Globus pallidus (tissue), 1 donor: Measurements from ENCODE around the gene RIC8B.
"Not testable (repeated sequence)": the region's sequence is repeated elsewhere in the genome, so short reads cannot be mapped to it uniquely, and the experiment has no call there.

Experiments
- DNase-seq: peaks from one replicate; pipeline ENCODE4 v3.0.0-alpha.2; 2015; ENCODE audit warnings: low spot score

The RIC8B gene, protein sequence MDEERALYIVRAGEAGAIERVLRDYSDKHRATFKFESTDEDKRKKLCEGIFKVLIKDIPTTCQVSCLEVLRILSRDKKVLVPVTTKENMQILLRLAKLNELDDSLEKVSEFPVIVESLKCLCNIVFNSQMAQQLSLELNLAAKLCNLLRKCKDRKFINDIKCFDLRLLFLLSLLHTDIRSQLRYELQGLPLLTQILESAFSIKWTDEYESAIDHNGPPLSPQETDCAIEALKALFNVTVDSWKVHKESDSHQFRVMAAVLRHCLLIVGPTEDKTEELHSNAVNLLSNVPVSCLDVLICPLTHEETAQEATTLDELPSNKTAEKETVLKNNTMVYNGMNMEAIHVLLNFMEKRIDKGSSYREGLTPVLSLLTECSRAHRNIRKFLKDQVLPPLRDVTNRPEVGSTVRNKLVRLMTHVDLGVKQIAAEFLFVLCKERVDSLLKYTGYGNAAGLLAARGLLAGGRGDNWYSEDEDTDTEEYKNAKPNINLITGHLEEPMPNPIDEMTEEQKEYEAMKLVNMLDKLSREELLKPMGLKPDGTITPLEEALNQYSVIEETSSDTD

DNA sequence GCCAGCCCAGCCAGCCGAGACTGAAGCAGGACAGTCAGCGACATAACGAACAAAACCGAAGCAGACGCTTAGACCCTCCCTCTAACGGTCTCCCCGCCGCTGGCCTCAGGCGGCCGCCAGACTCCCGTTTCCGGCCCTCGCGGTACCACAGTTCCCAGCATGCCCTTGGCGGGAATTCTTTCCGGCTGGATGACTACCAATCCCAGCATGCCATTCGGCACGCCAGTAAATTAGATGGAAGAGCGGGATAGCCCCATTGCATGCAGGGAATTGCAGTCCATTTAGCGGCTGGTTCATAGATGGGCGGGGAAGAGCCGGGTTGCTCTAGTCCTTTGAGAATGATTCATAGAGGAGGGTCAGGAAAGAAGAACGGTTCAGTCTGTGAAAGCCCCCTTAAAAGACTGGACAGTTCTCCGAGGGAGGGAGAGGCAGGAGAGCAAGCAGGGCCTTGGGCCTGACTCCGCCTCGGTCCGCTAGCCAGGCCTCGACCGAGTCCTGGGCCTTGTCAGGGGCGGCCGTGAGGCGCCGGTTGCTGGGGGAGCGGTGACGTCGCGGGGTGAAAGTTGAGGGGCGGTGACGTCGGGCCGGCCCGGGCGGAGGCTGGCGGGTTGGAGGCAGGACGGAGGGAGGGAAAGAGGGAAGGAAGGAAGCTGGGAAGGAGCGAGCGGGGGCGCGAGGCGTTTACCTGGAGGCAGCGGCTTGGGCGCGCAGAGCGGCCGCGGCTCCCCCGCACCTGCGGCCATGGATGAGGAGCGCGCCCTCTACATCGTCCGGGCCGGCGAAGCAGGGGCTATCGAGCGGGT lies at the start of gene RIC8B:
Gene RIC8B, plus strand, starts transcription at position 678 of the 803 bp plus-strand sequence. Its CDS starts 64 bp downstream, at position 742.
- DNase-seq, result peak; percentile 99

DNA sequence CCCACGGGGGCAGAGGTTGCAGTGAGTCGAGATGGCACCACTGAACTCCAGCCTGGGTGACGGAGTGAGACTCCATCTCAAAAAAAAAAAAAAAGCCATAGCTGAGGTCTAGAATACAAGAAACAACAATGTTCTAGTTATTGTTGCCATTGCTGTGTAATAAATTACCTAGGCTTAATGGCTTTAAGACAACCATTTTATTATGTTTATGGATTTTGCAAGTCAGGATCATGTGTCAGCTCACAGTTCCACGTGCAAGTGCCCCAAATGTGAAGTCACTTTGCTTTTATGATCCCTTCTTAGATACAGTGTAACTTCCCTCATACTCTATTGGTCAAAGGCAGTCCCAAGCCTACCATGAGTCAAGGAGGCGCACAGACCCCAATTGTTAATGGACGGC lies 49.5 kb upstream of the RIC8B start:
- no peak for DNase-seq

DNA sequence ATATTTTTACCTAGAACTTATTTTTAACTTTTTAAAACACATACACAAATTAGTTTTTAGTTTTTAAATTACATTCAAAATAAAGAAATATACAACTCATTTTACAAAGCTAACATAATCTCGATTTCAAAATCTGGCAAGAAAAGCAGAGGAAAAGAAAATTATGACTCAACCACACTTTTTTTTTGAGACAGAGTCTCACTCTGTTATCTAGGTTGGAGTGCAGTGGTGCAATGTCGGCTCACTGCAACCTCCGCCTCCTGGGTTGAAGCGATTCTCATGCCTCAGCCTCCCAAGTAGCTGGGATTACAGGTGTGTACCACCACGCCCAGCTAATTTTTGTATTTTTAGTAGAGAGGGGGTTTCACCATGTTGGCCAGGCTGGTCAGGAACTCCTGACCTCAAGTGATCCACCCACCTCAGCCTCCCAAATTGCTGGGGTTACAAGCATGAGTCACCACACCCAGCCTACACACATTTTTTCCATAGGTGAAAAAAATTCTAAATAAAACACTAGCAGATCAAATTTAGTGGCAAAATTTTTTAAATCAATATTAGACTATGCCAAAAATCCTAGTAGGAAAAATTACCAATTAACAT lies 47.8 kb upstream of the RIC8B start:
- not testable (repeated sequence) for DNase-seq

DNA sequence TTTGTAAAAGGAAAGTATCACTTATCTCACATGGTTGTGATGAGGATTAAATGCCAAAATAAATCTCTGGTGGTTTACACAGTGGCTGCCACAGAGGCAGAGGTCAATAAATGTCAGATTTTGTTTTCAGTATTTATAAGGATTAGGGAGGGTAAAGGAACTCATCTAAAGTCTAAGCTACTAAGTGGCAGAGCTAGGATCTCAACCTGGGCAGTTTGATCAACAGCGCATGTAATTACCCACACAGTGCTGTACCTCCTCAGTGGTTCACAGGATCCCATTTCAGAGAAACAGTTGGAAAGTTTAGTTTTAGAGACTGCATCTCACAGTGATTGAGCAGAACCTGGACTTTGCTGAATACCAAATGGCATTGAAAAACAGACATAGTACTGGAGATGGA lies 44.9 kb upstream of the RIC8B start:
- no peak for DNase-seq

DNA sequence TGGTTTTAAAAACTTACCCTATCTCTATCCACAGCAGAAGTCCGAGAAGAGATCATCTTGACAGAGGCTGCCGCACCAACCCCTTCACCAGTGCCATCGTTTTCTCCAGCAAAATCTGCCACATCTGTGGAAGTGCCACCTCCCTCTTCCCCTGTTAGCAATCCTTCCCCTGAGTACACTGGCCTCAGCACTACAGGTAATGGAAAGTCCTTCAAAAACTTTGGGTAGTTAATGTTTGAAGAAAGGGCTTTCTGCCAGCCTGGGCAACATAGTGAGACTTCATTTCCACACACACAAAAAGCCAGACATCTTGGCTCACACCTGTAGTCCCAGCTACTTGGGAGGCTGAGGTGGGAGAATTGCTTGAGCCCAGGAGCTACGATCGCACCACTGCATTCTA lies 41.6 kb upstream of the RIC8B start:
- DNase-seq, result no peak

DNA sequence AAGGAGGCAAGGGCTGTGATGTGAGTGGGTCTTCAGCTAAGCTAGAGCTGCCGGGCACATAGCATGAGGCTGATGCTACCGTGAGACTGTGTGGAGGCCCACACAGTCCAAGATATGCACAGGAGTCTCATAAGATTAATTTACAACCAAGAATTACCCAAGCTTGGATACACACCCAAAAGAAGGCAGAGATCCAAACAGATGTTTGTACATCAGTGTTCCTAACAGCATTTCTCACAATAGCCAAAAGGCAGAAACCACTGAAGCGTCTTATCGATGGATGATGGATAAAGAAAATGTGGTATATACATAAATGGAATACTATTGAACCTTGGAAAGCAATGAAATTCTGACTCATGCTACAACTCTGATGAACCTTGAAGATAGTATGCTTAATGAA lies 40.8 kb upstream of the RIC8B start:
- no peak for DNase-seq

DNA sequence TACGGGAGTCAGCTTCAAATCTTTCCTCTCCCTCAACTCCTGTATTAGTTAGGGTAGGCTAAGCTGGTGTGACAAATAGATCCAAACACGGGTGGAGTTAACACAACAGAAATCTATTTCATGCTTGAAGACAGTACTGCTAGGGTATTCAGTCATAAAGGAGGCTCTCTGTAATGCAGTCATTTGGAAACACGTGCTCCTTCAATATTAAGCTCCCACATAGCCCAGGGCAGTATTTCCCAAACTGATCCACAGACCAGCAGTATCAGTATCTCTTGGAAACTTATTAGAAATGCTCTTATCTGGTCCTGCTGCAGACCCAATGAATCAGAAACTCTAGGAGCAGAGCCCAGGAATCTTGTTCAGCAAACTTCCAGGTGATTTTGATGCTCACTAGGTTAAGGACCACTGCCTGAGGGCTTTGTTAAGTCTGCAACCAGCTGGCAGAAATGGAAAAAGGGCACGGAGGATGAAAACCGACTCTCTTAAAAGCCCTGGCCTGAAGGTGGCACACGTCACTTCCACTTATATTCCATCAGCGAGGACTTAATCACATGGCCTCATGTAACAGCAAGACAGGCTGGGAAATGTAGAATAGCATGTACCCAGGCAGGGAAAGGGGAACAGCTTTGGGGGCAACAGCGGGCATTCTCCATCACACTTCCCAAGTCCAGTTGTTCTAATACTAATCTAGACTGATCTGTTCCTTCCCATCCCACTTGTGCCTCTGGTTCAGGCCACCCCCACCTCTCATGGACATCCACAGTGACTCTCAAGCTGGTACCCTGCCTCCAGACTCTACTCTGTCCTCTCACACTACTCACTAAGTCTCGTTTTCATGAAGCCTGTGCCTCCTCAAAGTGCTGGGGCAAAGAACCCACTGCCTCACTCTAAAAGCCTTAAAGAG lies 38.2 kb upstream of the RIC8B start:
- DNase-seq, result no peak

DNA sequence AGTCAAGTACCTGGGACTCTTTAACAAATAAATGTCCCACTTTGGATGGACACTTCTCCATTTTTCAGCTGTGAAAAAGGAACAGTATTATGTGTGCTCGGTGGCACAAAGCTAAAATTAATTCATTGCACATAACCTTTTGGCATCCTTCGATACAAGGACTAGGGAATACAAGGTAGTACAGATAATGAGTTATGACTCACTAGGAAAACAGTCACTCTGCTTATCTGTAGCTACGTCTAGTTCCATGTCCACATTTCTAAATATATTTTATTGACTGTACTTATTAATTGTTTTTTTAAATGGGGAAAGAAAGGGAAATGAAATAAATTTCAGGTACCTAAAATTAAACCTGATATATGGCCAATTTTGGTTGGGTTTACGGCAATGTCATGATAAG lies 35.2 kb upstream of the RIC8B start:
- no peak for DNase-seq

DNA sequence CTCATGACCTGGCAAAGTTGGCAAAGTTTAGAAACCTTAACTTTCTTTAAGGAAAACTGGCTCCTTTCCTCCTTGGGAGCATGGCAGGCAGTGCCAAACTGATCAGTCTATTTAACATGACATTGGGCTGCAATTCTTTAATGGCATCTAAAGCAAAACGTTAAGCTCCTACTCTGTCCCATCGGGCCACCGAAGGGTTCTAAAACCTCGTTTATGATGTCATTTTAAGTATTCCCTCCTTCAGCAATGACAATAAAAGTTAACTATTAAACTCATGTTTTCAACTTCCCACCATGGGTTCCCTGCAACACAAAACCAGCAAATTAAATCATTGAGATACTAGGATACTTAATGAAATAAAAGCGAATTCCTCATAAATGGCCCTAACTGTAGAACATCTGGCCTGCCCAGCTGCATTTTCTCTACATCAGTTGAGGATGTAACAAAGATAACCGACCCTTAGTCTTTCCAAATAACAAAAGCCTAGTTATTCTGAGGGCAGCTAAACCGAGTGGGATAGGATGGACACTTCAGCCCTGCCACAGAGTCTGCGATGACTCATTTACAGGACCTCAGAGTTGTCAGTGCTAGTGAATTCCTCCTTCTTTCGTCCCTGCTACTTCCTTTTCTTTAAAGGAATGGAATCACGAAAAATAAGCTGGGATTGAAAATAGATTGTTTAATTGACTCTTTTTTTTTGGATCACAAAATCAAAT lies 34.5 kb upstream of the RIC8B start:
- no peak for DNase-seq

DNA sequence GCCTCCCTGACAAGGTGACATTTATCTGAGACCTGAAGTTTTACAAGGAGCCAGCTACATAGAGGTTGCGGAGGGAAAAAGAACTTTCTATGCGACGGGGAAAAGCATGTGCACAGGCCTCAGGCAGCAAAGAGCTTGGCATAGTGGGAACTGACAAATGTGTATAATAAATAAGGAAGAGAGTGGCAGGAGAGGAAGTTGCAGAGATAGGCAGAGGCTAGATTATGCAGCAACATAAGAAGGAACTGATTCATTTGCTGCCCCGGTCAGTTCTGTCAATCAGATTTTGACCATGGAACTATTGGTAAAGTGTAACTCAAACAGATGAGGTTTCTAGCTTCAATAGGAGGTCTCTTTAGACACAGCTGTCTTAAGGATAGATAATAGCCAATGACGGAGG lies 33.7 kb upstream of the RIC8B start:
- no peak for DNase-seq

DNA sequence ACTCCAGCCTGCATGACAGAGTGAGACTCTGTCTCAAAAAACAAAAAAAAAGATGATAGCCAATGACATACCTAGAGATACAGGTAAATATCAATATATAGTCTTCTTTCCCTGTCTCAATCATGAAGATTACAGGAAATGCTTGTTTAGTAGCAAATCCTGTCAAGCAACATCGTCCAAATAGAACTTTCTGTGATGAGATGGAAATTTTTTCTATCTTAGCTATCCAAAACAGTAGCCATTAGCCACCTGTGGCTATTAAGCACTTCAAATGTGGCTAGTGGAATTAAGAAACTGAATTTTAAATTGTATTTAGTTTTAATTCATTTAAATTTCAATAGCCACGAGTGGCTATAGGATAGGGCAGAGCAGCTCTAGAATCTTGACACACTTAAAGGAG lies 33.2 kb upstream of the RIC8B start:
- DNase-seq, result no peak

DNA sequence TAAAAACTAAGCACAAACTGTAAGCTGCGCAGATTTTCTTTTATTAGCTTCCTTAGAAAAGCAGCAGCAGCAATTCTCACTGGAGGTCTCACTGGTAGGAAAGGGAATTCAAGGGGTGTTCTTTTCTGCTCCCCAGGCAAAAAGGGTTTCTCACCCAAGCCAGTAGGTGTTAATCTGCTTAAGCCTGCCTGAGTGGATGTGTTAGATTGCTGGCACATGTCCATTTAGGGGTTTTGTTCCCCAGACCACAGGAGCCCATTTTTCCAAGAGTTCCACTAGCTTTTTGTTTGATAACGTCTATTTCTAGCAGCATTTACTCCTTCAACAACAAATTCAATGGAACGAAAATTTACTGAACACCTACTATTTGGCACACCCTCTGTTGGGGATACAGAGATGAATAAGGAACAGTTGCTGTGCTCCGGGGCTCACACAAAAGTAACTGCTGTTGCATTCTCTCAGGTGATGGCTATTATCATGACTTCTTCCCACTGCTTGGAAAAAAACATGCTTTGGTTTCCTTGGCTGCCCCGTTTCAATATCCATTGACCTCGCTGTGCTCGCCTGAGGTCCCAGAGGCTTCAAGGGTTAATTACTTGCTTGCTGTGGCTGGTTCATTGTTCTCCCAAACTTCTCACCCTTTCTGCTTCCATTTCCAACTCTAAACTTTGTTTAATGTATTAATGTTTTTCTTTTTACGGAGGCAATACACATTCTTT lies 31.1 kb upstream of the RIC8B start:
- DNase-seq, result no peak

DNA sequence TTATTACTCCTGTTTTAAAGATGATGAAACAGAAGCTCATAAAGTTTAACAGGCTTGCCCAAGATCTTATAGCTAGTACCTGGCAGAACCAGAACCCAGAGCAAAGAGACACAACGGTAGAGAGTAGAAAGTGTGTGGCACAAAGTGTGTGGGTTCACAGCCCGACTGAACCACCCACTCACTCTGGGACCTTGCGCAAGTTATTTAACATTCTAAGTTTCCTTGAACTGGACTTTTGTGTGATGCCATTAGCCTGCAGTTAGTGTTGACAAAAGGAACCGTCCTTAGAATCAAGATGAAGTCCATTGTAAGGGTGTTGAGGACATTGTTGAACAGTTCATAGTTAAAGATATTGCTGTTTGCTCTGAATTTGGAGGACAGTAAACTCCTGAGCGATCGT lies 29.9 kb upstream of the RIC8B start:
- no peak for DNase-seq

DNA sequence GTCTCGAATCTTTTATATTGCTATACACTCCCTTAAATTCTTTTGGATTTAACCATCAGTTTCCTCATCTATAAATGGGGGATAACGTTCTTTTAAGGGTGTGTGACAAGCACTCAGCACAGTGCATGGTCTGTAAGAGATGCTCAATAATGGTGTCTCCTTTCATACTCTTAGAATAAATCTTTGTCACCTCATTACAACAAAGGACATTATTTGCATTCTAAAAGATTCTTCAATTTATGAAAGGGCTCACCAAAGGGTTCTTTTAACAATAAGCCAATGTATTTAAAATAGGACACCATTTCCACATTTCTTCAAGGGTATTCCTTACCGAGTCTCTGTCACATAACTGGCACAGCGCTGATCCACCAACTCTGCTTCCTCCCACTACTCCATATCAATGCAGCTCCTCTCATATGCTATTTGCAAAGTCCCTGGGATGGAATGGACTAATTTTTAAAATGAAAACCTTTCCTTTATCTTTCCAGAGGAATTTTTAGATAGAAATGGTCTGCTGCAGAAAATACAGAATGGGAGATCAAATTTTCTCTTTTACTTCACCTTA lies 29.2 kb upstream of the RIC8B start:
- DNase-seq, result no peak

DNA sequence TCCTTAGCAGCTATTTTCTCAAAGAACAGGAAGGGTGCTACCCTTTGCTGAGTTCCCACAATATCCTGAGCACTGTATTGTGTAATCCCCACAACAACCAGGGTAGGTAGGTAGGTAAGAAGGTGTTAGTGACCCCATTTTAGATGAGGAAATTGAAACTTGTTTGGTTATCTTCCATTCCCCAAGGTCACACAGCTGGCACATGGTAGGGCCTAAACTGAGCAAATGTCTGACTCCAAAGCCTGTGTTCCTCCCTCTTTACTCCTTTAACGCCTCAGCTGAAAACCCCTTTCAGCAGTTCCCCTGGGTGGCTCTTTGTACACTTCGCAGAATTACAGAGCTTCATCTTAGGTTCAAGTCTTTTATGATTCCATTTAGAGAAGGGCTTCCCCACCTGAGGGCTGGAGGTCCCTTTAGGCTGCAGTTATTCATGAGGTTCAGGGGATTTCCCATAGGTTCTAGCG lies 26.5 kb upstream of the RIC8B start:
- no peak for DNase-seq

DNA sequence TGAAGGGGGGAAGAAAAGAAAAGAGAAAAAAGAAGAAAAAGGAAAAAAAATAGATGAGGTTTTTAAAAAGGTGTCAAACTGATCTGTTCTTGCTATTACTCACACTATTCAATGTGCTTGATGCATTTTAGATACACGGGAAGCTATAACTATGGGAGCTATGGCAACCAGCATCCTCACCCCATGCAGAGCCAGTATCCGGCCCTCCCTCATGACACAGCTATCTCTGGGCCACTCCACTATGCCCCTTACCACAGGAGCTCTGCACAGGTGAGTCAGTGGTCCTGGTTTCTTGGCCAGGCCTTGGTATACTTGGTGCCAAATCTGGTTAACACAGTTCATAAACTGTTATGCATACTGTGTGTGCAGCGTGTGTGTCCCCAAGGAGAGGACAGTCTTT lies 24.0 kb upstream of the RIC8B start:
- no peak for DNase-seq

DNA sequence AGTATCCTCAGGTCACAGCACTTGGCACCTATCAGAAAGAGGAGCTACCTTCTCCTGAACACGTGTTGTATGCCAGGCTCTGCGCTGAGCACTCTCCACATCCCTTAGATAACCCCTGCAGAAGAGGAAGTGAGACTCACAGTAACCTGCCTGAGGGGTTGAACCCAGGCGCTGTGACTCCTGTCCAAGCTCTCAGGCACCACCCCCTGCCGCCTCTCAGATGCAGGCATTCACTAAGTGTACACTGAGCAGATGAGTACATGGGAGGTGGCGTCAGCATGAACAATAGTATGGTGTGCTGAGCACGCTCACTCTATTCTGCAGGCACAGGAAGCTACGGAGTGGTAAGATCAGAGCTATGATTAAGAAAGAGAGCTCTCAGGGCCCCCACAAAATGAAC lies 21.0 kb upstream of the RIC8B start:
- no peak for DNase-seq

DNA sequence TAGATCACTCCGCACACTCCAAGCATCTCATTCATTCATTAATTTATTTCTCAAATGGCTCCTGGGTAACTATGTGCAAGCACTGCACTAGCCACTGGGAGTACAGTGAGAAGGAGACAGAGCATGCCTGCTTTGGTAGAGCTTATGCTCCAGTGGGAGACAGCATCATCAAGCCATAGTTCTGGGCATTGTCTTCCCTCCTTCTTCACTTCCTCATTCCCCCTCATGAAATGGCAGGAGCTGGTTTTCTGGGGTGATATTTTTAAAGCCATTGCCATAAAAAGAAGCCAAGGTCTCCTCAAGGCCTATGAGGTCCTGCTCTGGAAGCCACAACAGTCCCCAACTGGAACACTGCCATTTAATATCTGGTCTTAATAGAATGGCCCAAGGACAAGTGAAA lies 20.2 kb upstream of the RIC8B start:
- DNase-seq, result no peak

DNA sequence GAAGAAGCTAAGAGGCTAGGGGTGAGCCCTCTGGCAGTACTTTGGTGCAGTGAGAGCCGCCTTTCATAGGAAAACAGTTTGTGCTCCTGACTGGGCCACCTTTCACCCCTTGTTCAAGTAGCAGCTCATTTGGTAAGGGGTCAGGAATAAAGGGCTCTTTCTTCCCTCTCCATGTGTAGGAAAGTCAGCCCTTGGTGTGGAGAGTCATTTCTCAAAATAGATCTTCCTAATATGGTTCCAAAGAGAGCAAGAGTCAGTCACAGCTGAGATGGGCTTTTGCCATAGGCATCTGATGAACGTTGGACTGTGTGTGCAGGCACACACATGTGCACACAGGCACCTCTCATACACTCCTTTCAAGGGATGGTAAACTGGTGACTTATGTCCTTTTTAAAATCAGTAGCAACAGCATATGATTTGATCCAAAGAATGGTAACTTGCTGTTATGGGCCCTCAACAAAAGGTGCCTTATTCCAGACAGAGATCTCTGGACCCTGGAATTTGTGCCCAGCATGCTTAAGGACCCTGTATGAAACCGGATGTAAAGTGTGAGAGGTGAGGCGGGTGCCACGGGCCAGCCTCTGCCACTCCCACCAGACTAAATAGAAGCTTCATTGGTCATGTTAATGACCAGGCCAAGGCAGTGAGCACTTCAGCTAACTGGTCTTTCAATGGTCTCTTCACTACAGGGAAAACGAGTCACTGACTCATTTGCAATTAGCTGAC lies 16.7 kb upstream of the RIC8B start:
- no peak for DNase-seq
